Omental fat pad (tissue), 4 donors: Measurements from ENCODE around the gene COQ8B. TPM values are rescaled to one million over a fixed set of nuclear protein-coding genes. Genes with fewer than 3 reads are reported as not detected.

Experiments used
- ATAC-seq: fragments of 150-250 bp; one replicate; pipeline ENCODE4 v1.9.1; 2016; ENCODE audit warnings: mild to moderate bottlenecking, moderate library complexity; ENCODE audit not compliant: low FRiP score
- DNase-seq: peaks from one replicate; pipeline ENCODE4 v3.0.0-alpha.2; 2019; ENCODE audit warnings: low spot score
- CTCF ChIP-seq, 3 donors: fragments of 450-650 bp; IDR thresholded peaks; one replicate each; pipeline ENCODE4 v1.5.1; 2016 to 2017; ENCODE audit warnings: antibody characterized with exemption in 3 of 3, mild to moderate bottlenecking in 3 of 3, moderate library complexity in 2 of 3
- total RNA-seq, 4 donors: library from RNA; depleted of rRNA; stranded (reverse); fragments of >200 nt; gene quantifications; one replicate each; pipeline ENCODE4 v1.1.0, GENCODE V29; 2016

COQ8B gene
- total RNA-seq, 4 donors from 2014 or later, result 22.1 to 38.8 (median 28.1) TPM

DNA sequence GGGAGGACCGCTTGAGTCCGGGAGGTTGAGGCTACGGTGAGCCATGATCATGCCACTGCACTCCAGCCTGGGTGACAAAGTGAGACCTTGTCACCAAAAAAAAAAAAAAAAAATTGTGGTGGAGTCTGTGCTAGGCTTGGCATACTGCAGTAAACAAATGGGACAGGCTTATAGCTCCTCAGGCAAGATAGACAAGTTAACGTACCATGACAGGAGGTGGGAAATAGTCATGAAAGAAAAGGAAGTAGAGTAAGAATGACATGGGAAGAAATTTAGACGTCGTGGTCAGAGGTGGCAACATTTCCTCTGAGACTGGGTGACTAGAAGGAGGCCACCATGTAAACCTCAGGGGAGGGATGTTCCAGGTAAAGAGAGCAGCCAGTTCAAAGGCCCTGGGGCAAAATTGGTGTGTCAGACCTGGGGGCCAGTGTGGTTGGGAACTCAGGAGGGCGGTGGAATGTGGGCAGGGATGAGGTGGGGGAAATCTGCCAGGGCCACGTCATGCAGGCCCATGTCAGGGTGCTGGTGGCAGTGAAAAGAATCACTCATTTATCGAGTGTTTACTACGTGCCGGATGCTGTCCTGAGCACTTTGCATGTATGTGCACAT lies 39.9 kb upstream of the COQ8B start:
- TF ChIP-seq CTCF (IDR thresholded peaks at IDR 0.05), result no peak
- no peak for ATAC-seq
- no peak for DNase-seq

- ATAC-seq (no peak), DNase-seq (no peak)
- no peak for TF ChIP-seq CTCF (IDR thresholded peaks at IDR 0.05)
Observed at GRCh38 chr19:40755791-40756190, 39.1 kb upstream of the COQ8B start.

DNA sequence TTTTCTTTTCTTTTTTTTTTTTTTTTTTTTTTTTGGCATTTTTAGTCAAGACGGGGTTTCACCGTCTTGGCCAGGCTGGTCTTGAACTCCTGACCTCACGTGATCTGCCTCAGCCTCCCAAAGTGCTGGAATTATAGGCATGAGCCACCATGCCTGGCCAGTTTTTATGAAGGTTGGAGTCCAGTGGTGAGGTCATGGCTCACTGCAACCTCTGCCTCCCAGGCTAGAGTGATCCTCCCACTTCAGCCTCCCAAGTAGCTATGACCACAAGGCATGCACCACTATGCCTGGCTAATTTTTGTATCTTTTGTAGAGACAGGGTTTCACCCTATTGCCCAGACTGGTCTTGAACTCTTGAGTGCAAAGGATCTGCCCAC lies 38.5 kb upstream of the COQ8B start:
- TF ChIP-seq CTCF (IDR thresholded peaks at IDR 0.05), result no peak
- no peak for ATAC-seq
- no peak for DNase-seq

- ATAC-seq (no peak), DNase-seq (no peak)
- no peak for TF ChIP-seq CTCF (IDR thresholded peaks at IDR 0.05)
Observed at GRCh38 chr19:40754611-40755247, 38.0 kb upstream of the COQ8B start.

DNA sequence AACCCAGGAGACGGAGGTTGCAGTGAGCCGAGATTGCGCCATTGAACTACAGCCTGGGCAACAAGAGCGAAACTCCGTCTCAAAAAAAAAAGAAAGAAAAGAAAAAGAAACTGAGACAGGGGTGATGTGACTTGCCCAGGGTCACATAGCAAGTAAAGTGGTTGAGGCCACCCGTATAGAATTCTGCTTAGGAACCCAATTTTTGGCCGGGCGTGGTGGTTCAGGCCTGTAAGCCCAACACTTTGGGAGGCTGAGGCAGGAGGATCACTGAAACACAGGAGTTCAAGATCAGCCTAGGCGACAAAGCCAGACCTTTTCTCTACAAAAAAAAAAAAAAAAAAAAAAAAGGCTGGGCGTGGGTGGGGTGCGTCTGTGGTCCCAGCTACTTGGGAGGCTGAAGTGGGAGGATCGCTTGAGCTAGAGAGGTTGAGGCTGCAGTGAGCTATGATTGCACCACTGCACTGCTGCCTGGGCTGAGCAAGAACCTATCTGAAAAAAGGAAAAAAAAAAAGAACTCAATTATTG lies 35.6 kb upstream of the COQ8B start:
- no peak for TF ChIP-seq CTCF (IDR thresholded peaks at IDR 0.05)
- ATAC-seq (no peak), DNase-seq (no peak)

DNA sequence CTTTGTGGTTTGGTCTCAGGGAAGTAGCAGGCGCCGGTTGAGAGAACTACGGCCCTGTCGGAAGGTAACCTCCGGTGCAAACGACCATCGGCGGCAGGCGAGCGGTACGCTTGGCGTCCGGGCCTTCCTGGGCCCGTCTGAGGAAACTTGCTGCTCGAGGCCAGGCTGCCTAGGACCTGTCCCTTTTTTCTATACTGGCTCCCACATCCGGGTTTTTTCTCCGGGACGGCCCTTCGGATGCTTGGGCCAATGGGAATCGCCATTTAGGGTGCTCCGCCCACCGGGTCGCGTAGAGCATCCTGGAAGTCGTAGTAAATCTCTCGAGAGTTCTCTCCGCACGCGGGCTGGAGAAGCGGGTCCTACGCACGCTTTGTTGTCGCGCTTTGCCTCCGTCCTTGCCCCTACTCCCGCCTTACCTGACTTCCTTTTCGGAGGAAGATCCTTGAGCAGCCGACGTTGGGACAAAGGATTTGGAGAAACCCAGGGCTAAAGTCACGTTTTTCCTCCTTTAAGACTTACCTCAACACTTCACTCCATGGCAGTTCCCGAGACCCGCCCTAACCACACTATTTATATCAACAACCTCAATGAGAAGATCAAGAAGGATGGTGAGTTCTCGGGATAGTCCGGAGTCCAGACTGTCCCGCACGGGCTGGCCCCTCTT lies 34.3 kb upstream of the COQ8B start, which contains the start of gene SNRPA:
SNRPA (plus strand) TSS at position 330 of the 664 bp plus-strand sequence; CDS start at position 536, 206 bp downstream.
- DNase-seq (peak; percentile 94), ATAC-seq (peak; percentile 84)
- no peak for TF ChIP-seq CTCF (IDR thresholded peaks at IDR 0.05)
